H9 (cell line): ENCODE data around the gene LRMDA. TPM values are rescaled to one million over a fixed set of nuclear protein-coding genes. Genes with fewer than 3 reads are reported as not detected.

ENCODE experiments used
- DNase-seq: peaks from one replicate; pipeline ENCODE4 v3.0.0-alpha.2; 2017
- H2AFZ ChIP-seq: one replicate; pipeline ENCODE4 v1.6.1; 2013; ENCODE audit warnings: mild to moderate bottlenecking, low read length, control low read depth, moderate library complexity
- H2AK5ac ChIP-seq: 2 replicates; pipeline ENCODE4 v1.6.1; 2013; ENCODE audit warnings: low read length, control low read depth, mixed read lengths; ENCODE audit not compliant: insufficient read length
- H2BK120ac ChIP-seq: one replicate; pipeline ENCODE4 v1.6.1; 2013; ENCODE audit warnings: low read depth, mild to moderate bottlenecking, low read length, control low read depth, inconsistent platforms; ENCODE audit not compliant: poor library complexity, severe bottlenecking
- H2BK12ac ChIP-seq: 2 replicates; pipeline ENCODE4 v1.6.1; 2013; ENCODE audit warnings: low read length, control low read depth, mixed read lengths, low read depth; ENCODE audit not compliant: insufficient read length
- H2BK15ac ChIP-seq: 2 replicates; pipeline ENCODE4 v1.6.1; 2013; ENCODE audit warnings: low read depth, low read length, control low read depth
- H2BK20ac ChIP-seq: one replicate; pipeline ENCODE4 v1.6.1; 2013; ENCODE audit warnings: low read depth, mild to moderate bottlenecking, low read length, control low read depth, inconsistent platforms; ENCODE audit not compliant: poor library complexity, severe bottlenecking
- H2BK5ac ChIP-seq: 2 replicates; pipeline ENCODE4 v1.6.1; 2013; ENCODE audit warnings: low read length, control low read depth, mixed read lengths; ENCODE audit not compliant: insufficient read length
- H3K14ac ChIP-seq: 2 replicates; pipeline ENCODE4 v1.6.1; 2013; ENCODE audit warnings: low read length, control low read depth; ENCODE audit not compliant: insufficient read depth
- H3K18ac ChIP-seq: 2 replicates; pipeline ENCODE4 v1.6.1; 2013; ENCODE audit warnings: low read depth, mild to moderate bottlenecking, mixed read lengths, low read length, control low read depth; ENCODE audit not compliant: insufficient read length
- H3K23ac ChIP-seq: 2 replicates; pipeline ENCODE4 v1.6.1; 2013; ENCODE audit warnings: low read length, control low read depth, mixed read lengths, low read depth; ENCODE audit not compliant: insufficient read length
- H3K23me2 ChIP-seq: 2 replicates; pipeline ENCODE4 v1.6.1; 2013; ENCODE audit warnings: low read depth, mild to moderate bottlenecking, mixed read lengths, low read length, control low read depth; ENCODE audit not compliant: insufficient read length, poor library complexity, severe bottlenecking
- H3K27ac ChIP-seq: 2 replicates; pipeline ENCODE4 v1.5.1; 2013; ENCODE audit warnings: low read length, control low read depth, mixed read lengths, low read depth; ENCODE audit not compliant: insufficient read length
- H3K27me3 ChIP-seq: 2 replicates; pipeline ENCODE4 v1.6.1; 2013; ENCODE audit warnings: low read length, control low read depth, inconsistent platforms; ENCODE audit not compliant: insufficient read depth
- H3K4ac ChIP-seq: 2 replicates; pipeline ENCODE4 v1.6.1; 2013; ENCODE audit warnings: low read depth, mild to moderate bottlenecking, control low read depth, inconsistent platforms, low read length, moderate library complexity
- H3K4me1 ChIP-seq: 2 replicates; pipeline ENCODE4 v1.6.1; 2013; ENCODE audit warnings: low read length, control low read depth, inconsistent platforms; ENCODE audit not compliant: insufficient read depth
- H3K4me2 ChIP-seq: 2 replicates; pipeline ENCODE4 v1.6.1; 2013; ENCODE audit warnings: low read length, control low read depth, mixed read lengths; ENCODE audit not compliant: insufficient read length, insufficient read depth
- H3K56ac ChIP-seq: 2 replicates; pipeline ENCODE4 v1.6.1; 2013; ENCODE audit warnings: low read depth, mild to moderate bottlenecking, mixed read lengths, low read length, control low read depth; ENCODE audit not compliant: insufficient read length
- H3K79me1 ChIP-seq: 2 replicates; pipeline ENCODE4 v1.6.1; 2013; ENCODE audit warnings: low read depth, mild to moderate bottlenecking, moderate library complexity, low read length, control low read depth, inconsistent platforms; ENCODE audit not compliant: insufficient read depth, poor library complexity, severe bottlenecking
- H3K79me2 ChIP-seq: 2 replicates; pipeline ENCODE4 v1.6.1; 2013; ENCODE audit warnings: low read length, control low read depth, inconsistent platforms; ENCODE audit not compliant: insufficient read depth
- H3K9ac ChIP-seq: 2 replicates; pipeline ENCODE4 v1.6.1; 2013; ENCODE audit warnings: low read length, control low read depth, mixed read lengths; ENCODE audit not compliant: insufficient read length; ENCODE audit errors: extremely low read depth
- H3K9me3 ChIP-seq: one replicate; pipeline ENCODE4 v1.6.1; 2013; ENCODE audit warnings: low read depth, low read length, inconsistent platforms; ENCODE audit not compliant: control insufficient read depth
- H3T11ph ChIP-seq: one replicate; pipeline ENCODE4 v1.6.1; 2013; ENCODE audit warnings: mild to moderate bottlenecking, low read length, control low read depth, inconsistent platforms
- H4K20me1 ChIP-seq: one replicate; pipeline ENCODE4 v1.6.1; 2013; ENCODE audit not compliant: control insufficient read depth, insufficient read length, insufficient read depth
- H4K5ac ChIP-seq: 2 replicates; pipeline ENCODE4 v1.6.1; 2013; ENCODE audit warnings: low read depth, mild to moderate bottlenecking, mixed read lengths, low read length, control low read depth; ENCODE audit not compliant: insufficient read length
- H4K8ac ChIP-seq: replicated peaks from 2 replicates; pipeline ENCODE4 v1.6.1; 2013; ENCODE audit warnings: low read length, control low read depth, mixed read lengths, low read depth; ENCODE audit not compliant: insufficient read length
- H4K91ac ChIP-seq: 2 replicates; pipeline ENCODE4 v1.6.1; 2013; ENCODE audit warnings: low read depth, mild to moderate bottlenecking, moderate library complexity, mixed read lengths, low read length, control low read depth; ENCODE audit not compliant: insufficient read length
- H3K27ac Mint-ChIP-seq, 3 experiments: 2 replicates in 2 of 3; 3 replicates in 1 of 3; pipeline ENCODE4 v1.8.0; 2020 to 2021; ENCODE audit warnings: mixed read lengths in 3 of 3, mild to moderate bottlenecking in 1 of 3, moderate library complexity in 1 of 3
- H3K27me3 Mint-ChIP-seq: 2 replicates; pipeline ENCODE4 v1.8.0; 2021; ENCODE audit warnings: low read depth, mild to moderate bottlenecking, moderate library complexity, mixed read lengths
- H3K36me3 Mint-ChIP-seq, 3 experiments: 2 replicates in 2 of 3; 3 replicates in 1 of 3; pipeline ENCODE4 v1.8.0; 2020 to 2021; ENCODE audit warnings: low read depth in 3 of 3, mixed read lengths in 3 of 3; ENCODE audit not compliant: insufficient read depth in 1 of 3
- H3K4me1 Mint-ChIP-seq, 2 experiments: 2 replicates each; pipeline ENCODE4 v1.8.0; 2020; ENCODE audit warnings: mixed read lengths in 2 of 2
- H3K4me3 Mint-ChIP-seq, 2 experiments: 2 replicates in 1 of 2; 3 replicates in 1 of 2; pipeline ENCODE4 v1.8.0; 2020 to 2021; ENCODE audit warnings: mild to moderate bottlenecking in 2 of 2, mixed read lengths in 2 of 2, moderate library complexity in 1 of 2
- H3K9me3 Mint-ChIP-seq, 2 experiments: 2 replicates in 1 of 2; 3 replicates in 1 of 2; pipeline ENCODE4 v1.8.0; 2020; ENCODE audit warnings: mild to moderate bottlenecking in 2 of 2, mixed read lengths in 2 of 2, moderate library complexity in 1 of 2
- CTCF ChIP-seq: fragments of 200-600 bp; sonication (generic); conservative IDR thresholded peaks from 3 replicates; pipeline ENCODE4 v1.8.0; 2021; ENCODE audit warnings: antibody characterized with exemption, mild to moderate bottlenecking
- WGBS: extraction: QIAGEN DNeasy Blood & Tissue Kit; methylation state at CpG from one replicate; pipeline ENCODE4 v1.1.7; 2013; ENCODE audit warnings: missing lambda C conversion rate, low lambda C conversion rate, mixed read lengths; ENCODE audit not compliant: insufficient read length; ENCODE audit errors: extremely low coverage; 5-methylcytosine and 5-hydroxymethylcytosine counted together
- total RNA-seq: library from RNA; stranded (reverse); gene quantifications from 2 replicates; pipeline ENCODE4 v1.2.1, GENCODE V29; 2021

Gene LRMDA
- total RNA-seq, 1 experiment from 2014 or later: 1.8 TPM

GRCh38 chr10:75868574-75868973 is 437.1 kb downstream of the LRMDA start:
- Mint-ChIP-seq H3K36me3 (no peaks in the 10 kb centered on the region), H3K4me1 (peaks cover 6% of the 10 kb centered on the region in 2 experiments), H3K4me3 (no peak overlapping the region), H3K9me3 (no peaks in the 10 kb centered on the region), H3K27ac (no peak overlapping the region), H3K27me3 (no peaks in the 10 kb centered on the region; the same call in none of the 2 replicates)
- Histone ChIP-seq H4K91ac (no peak overlapping the region), H3K56ac (no peak overlapping the region), H4K5ac (no peak overlapping the region), H2AFZ (no peak overlapping the region), H3K27ac (no peak overlapping the region), H3T11ph (no peak overlapping the region), H4K8ac (no peak overlapping the region), H3K4me1 (no peaks in the 10 kb centered on the region), H2BK15ac (no peak overlapping the region), H3K4ac (no peak overlapping the region), H3K79me1 (no peaks in the 10 kb centered on the region), H3K27me3 (no peaks in the 10 kb centered on the region), H3K23ac (no peak overlapping the region), H3K9ac (no peak overlapping the region), H3K4me2 (no peak overlapping the region), H3K18ac (no peak overlapping the region), H3K9me3 (no peaks in the 10 kb centered on the region), H2AK5ac (no peak overlapping the region), H2BK5ac (no peak overlapping the region), H3K23me2 (no peaks in the 10 kb centered on the region), H2BK20ac (no peak overlapping the region), H4K20me1 (no peaks in the 10 kb centered on the region), H2BK12ac (no peak overlapping the region), H3K79me2 (no peaks in the 10 kb centered on the region), H3K14ac (no peak overlapping the region), H2BK120ac (no peak overlapping the region)
- no peak for TF ChIP-seq CTCF
- no peak for DNase-seq
- WGBS: no CpG with 5 or more reads among the region's 5 CpGs
